WTC11 (cell line): Measurements from ENCODE around the gene NMT2. TPM values are rescaled to one million over a fixed set of nuclear protein-coding genes. Genes with fewer than 3 reads are reported as not detected.

Source experiments
- ATAC-seq: fragments of 200-7000 bp; cut with Tn5 transposase; 2 replicates; pipeline ENCODE4 v1.10.0; 2021; ENCODE audit warnings: mild to moderate bottlenecking, moderate library complexity
- CTCF ChIA-PET: fragments of 300-600 bp; sonication (Branson Sonifier 250); formaldehyde crosslinking; loops from one replicate; lab custom pipeline; 2021; ENCODE audit warnings: antibody characterized with exemption; lab: Charles Lee
- POLR2A ChIA-PET: fragments of 350-600 bp; sonication (Branson Sonifier 250); formaldehyde crosslinking; loops from one replicate; lab custom pipeline; 2021; ENCODE audit warnings: antibody characterized with exemption; lab: Charles Lee
- DNase-seq: peaks from one replicate; pipeline ENCODE4 v3.0.0; 2021; ENCODE audit warnings: low spot score
- H3K27ac Mint-ChIP-seq: 2 replicates; pipeline ENCODE4 v1.8.0; 2021; ENCODE audit warnings: mixed read lengths
- H3K27me3 Mint-ChIP-seq: 2 replicates; pipeline ENCODE4 v1.8.0; 2021; ENCODE audit warnings: low read depth, mild to moderate bottlenecking, moderate library complexity, mixed read lengths
- H3K36me3 Mint-ChIP-seq: 2 replicates; pipeline ENCODE4 v1.8.0; 2021; ENCODE audit warnings: mixed read lengths
- H3K4me1 Mint-ChIP-seq: 2 replicates; pipeline ENCODE4 v1.8.0; 2022; ENCODE audit warnings: mixed read lengths
- H3K4me3 Mint-ChIP-seq: 2 replicates; pipeline ENCODE4 v1.8.0; 2021; ENCODE audit warnings: mild to moderate bottlenecking, moderate library complexity, mixed read lengths
- H3K9me3 Mint-ChIP-seq: 2 replicates; pipeline ENCODE4 v1.8.0; 2021; ENCODE audit warnings: mixed read lengths
- AFF4 ChIP-seq: sonication (generic); formaldehyde crosslinking; IDR thresholded peaks from 2 replicates; pipeline ENCODE4 v1.8.1; 2023; ENCODE audit warnings: mild to moderate bottlenecking, missing genetic modification reagents, borderline replicate concordance
- FOXJ3 ChIP-seq: sonication (generic); formaldehyde crosslinking; IDR thresholded peaks from 2 replicates; pipeline ENCODE4 v1.9.0; 2021; ENCODE audit warnings: missing genetic modification reagents, mild to moderate bottlenecking, borderline replicate concordance
- GABPB1 ChIP-seq: sonication (generic); formaldehyde crosslinking; IDR thresholded peaks from 2 replicates; pipeline ENCODE4 v1.8.1; 2023; ENCODE audit warnings: mild to moderate bottlenecking, missing genetic modification reagents
- KAT7 ChIP-seq: sonication (generic); formaldehyde crosslinking; IDR thresholded peaks from 2 replicates; pipeline ENCODE4 v1.8.1; 2023; ENCODE audit warnings: missing genetic modification reagents, mild to moderate bottlenecking, borderline replicate concordance
- MXD4 ChIP-seq: fragments of 250-450 bp; sonication (Bioruptor Pico); IDR thresholded peaks from 2 replicates; pipeline ENCODE4 v1.8.0; 2021; ENCODE audit warnings: mild to moderate bottlenecking, moderate library complexity, borderline replicate concordance
- NR2C2 ChIP-seq: sonication (generic); formaldehyde crosslinking; IDR thresholded peaks from 2 replicates; pipeline ENCODE4 v1.8.0; 2022; ENCODE audit warnings: mild to moderate bottlenecking, missing genetic modification reagents
- PRDM15 ChIP-seq: sonication (generic); formaldehyde crosslinking; IDR thresholded peaks from 2 replicates; pipeline ENCODE4 v1.8.0; 2022; ENCODE audit warnings: missing genetic modification reagents
- RORB ChIP-seq: fragments of 250-450 bp; sonication (Bioruptor Pico); IDR thresholded peaks from 2 replicates; pipeline ENCODE4 v1.9.0; 2021; ENCODE audit warnings: mild to moderate bottlenecking
- SMAD4 ChIP-seq: sonication (generic); formaldehyde crosslinking; IDR thresholded peaks from 2 replicates; pipeline ENCODE4 v1.8.0; 2022; ENCODE audit warnings: mild to moderate bottlenecking, missing genetic modification reagents
- total RNA-seq: library from RNA; stranded (reverse); gene quantifications from 3 replicates; pipeline ENCODE4 v1.2.3, GENCODE V29; 2021
- TF ChIP-seq, protein P1 (sequence below): sonication (generic); formaldehyde crosslinking; IDR thresholded peaks from 2 replicates; pipeline ENCODE4 v1.8.1; 2022; ENCODE audit warnings: missing genetic modification reagents, borderline replicate concordance
- TF ChIP-seq, protein P2 (sequence below): fragments of 250-450 bp; sonication (Bioruptor Pico); IDR thresholded peaks from 2 replicates; pipeline ENCODE4 v2.1.2; 2022; ENCODE audit warnings: mild to moderate bottlenecking, moderate library complexity
- TF ChIP-seq, protein P3 (sequence below): fragments of 250-450 bp; sonication (Bioruptor Pico); IDR thresholded peaks from 2 replicates; pipeline ENCODE4 v1.9.0; 2021; ENCODE audit warnings: mild to moderate bottlenecking
- TF ChIP-seq, protein P4 (sequence below): sonication (generic); formaldehyde crosslinking; conservative IDR thresholded peaks from 2 replicates; pipeline ENCODE4 v1.8.1; 2022; ENCODE audit warnings: mild to moderate bottlenecking, missing genetic modification reagents

NMT2 gene
- total RNA-seq, 1 experiment from 2014 or later = 11.7 TPM

- POLR2A ChIA-PET = no interaction called here
- Mint-ChIP-seq H3K27me3 (no peaks in the 10 kb centered on the region), H3K27ac (no peak overlapping the region), H3K9me3 (no peaks in the 10 kb centered on the region), H3K36me3 (peaks cover 15% of the 10 kb centered on the region), H3K4me3 (no peak overlapping the region), H3K4me1 (peaks cover 11% of the 10 kb centered on the region)
- CTCF ChIA-PET = no interaction called here
- ATAC-seq (no peak), DNase-seq (no peak)
- TF ChIP-seq, protein P1, sequence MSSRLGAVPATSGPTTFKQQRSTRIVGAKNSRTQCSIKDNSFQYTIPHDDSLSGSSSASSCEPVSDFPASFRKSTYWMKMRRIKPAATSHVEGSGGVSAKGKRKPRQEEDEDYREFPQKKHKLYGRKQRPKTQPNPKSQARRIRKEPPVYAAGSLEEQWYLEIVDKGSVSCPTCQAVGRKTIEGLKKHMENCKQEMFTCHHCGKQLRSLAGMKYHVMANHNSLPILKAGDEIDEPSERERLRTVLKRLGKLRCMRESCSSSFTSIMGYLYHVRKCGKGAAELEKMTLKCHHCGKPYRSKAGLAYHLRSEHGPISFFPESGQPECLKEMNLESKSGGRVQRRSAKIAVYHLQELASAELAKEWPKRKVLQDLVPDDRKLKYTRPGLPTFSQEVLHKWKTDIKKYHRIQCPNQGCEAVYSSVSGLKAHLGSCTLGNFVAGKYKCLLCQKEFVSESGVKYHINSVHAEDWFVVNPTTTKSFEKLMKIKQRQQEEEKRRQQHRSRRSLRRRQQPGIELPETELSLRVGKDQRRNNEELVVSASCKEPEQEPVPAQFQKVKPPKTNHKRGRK (CRISPR knock-in tag) = no peak
- TF ChIP-seq FOXJ3 (CRISPR knock-in tag) (no peak), MXD4 (CRISPR knock-in tag) (no peak), RORB (CRISPR knock-in tag) (no peak), AFF4 (CRISPR knock-in tag) (no peak), KAT7 (CRISPR knock-in tag) (no peak), SMAD4 (no peak), PRDM15 (CRISPR knock-in tag) (no peak), NR2C2 (CRISPR knock-in tag) (no peak), GABPB1 (CRISPR knock-in tag) (no peak)
- TF ChIP-seq, protein P2, sequence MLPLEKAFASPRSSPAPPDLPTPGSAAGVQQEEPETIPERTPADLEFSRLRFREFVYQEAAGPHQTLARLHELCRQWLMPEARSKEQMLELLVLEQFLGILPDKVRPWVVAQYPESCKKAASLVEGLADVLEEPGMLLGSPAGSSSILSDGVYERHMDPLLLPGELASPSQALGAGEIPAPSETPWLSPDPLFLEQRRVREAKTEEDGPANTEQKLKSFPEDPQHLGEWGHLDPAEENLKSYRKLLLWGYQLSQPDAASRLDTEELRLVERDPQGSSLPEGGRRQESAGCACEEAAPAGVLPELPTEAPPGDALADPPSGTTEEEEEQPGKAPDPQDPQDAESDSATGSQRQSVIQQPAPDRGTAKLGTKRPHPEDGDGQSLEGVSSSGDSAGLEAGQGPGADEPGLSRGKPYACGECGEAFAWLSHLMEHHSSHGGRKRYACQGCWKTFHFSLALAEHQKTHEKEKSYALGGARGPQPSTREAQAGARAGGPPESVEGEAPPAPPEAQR (CRISPR knock-in tag) = no peak
- TF ChIP-seq, protein P3, sequence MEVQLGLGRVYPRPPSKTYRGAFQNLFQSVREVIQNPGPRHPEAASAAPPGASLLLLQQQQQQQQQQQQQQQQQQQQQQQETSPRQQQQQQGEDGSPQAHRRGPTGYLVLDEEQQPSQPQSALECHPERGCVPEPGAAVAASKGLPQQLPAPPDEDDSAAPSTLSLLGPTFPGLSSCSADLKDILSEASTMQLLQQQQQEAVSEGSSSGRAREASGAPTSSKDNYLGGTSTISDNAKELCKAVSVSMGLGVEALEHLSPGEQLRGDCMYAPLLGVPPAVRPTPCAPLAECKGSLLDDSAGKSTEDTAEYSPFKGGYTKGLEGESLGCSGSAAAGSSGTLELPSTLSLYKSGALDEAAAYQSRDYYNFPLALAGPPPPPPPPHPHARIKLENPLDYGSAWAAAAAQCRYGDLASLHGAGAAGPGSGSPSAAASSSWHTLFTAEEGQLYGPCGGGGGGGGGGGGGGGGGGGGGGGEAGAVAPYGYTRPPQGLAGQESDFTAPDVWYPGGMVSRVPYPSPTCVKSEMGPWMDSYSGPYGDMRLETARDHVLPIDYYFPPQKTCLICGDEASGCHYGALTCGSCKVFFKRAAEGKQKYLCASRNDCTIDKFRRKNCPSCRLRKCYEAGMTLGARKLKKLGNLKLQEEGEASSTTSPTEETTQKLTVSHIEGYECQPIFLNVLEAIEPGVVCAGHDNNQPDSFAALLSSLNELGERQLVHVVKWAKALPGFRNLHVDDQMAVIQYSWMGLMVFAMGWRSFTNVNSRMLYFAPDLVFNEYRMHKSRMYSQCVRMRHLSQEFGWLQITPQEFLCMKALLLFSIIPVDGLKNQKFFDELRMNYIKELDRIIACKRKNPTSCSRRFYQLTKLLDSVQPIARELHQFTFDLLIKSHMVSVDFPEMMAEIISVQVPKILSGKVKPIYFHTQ (CRISPR knock-in tag) = no peak
- TF ChIP-seq, protein P4, sequence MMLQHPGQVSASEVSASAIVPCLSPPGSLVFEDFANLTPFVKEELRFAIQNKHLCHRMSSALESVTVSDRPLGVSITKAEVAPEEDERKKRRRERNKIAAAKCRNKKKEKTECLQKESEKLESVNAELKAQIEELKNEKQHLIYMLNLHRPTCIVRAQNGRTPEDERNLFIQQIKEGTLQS (CRISPR knock-in tag) = no peak
These were observed 30.9 kb downstream of the NMT2 start for GRCh38 chr10:15137636-15138035.
